Tibial nerve (tissue), 3 donors: ENCODE measurements around the gene DNM1L.

Experiments used
- CTCF ChIP-seq, 5 experiments: fragments of 200-600 bp in 3 of 5; fragments of 450-650 bp in 2 of 5; sonication (generic) in 3 of 5; IDR thresholded peaks; one replicate each; pipeline ENCODE4 v1.5.1; 2016 to 2019; ENCODE audit warnings: antibody characterized with exemption in 5 of 5, mild to moderate bottlenecking in 3 of 5, moderate library complexity in 2 of 5
- POLR2A ChIP-seq, 2 donors: fragments of 450-650 bp; IDR thresholded peaks; one replicate each; pipeline ENCODE4 v1.6.1; 2017; ENCODE audit warnings: antibody characterized with exemption in 2 of 2, mild to moderate bottlenecking in 2 of 2, moderate library complexity in 2 of 2

DNA sequence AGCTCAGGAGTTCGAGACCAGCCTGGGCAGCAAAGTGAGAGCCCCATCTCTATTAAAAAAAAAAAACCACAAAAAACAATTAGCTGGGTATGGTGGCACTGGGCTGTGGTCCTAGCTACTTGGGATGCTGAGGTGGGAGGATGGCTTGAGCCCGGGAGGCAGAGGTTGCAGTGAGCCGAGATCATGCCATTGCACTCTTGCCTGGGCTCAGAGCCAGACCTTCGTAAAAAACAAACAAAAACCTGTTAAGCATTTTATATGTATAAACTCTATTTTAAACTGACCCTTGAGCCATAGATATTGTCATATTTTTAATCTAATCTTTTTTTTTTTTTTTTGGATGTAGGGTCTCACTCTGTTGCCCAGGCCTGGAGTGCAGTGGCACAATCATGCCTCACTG is 35.7 kb downstream of the DNM1L start:
- TF ChIP-seq CTCF (IDR thresholded peaks at IDR 0.05) (no peak), POLR2A (IDR thresholded peaks at IDR 0.05) (no peak)
